DOHH2 (cell line): Measurements from ENCODE around the gene CTNNA2.

Experiments used
- H3F3A ChIP-seq: fragments of 200-600 bp; sonication (generic), shearing (Covaris generic); 2 replicates; pipeline ENCODE4 v1.6.0; 2016; ENCODE audit warnings: antibody characterized with exemption, mild to moderate bottlenecking; ENCODE audit not compliant: control insufficient read depth, insufficient read depth
- H3K27ac ChIP-seq: fragments of 200-600 bp; sonication (generic); 2 replicates; pipeline ENCODE4 v1.5.1; 2014; ENCODE audit warnings: low read depth, mild to moderate bottlenecking, low read length, moderate library complexity
- H3K27me3 ChIP-seq: fragments of 200-600 bp; sonication (generic); 2 replicates; pipeline ENCODE4 v1.6.1; 2014; ENCODE audit warnings: mild to moderate bottlenecking, low read length, mixed read lengths; ENCODE audit not compliant: control insufficient read depth
- H3K36me3 ChIP-seq: fragments of 200-600 bp; sonication (generic); 2 replicates; pipeline ENCODE4 v1.6.1; 2014; ENCODE audit warnings: mild to moderate bottlenecking, low read length, moderate library complexity, mixed read lengths; ENCODE audit not compliant: control insufficient read depth
- H3K4me1 ChIP-seq: fragments of 200-600 bp; sonication (generic); 2 replicates; pipeline ENCODE4 v1.6.1; 2014; ENCODE audit warnings: mild to moderate bottlenecking, low read length, mixed read lengths; ENCODE audit not compliant: control insufficient read depth
- H3K4me2 ChIP-seq: fragments of 200-600 bp; sonication (generic); 2 replicates; pipeline ENCODE4 v1.6.0; 2014; ENCODE audit warnings: mild to moderate bottlenecking, low read length, moderate library complexity
- H3K4me3 ChIP-seq: fragments of 200-600 bp; sonication (generic); 2 replicates; pipeline ENCODE4 v1.5.1; 2014; ENCODE audit warnings: mild to moderate bottlenecking, low read length, mixed read lengths
- H3K79me2 ChIP-seq: fragments of 200-600 bp; sonication (generic); 2 replicates; pipeline ENCODE4 v1.6.1; 2014; ENCODE audit warnings: mild to moderate bottlenecking, low read length, mixed read lengths; ENCODE audit not compliant: control insufficient read depth
- H3K9me2 ChIP-seq: fragments of 200-600 bp; sonication (generic); replicated peaks from 2 replicates; pipeline ENCODE4 v1.6.1; 2014; ENCODE audit warnings: mild to moderate bottlenecking, low read length, mixed read lengths; ENCODE audit not compliant: control insufficient read depth
- H3K9me3 ChIP-seq: fragments of 200-600 bp; sonication (generic); 2 replicates; pipeline ENCODE4 v1.6.1; 2014; ENCODE audit warnings: antibody characterized with exemption, low read length, mixed read lengths; ENCODE audit not compliant: control insufficient read depth, insufficient read depth
- H4K20me1 ChIP-seq: fragments of 200-600 bp; sonication (generic); 2 replicates; pipeline ENCODE4 v1.6.0; 2014; ENCODE audit warnings: low read depth, mild to moderate bottlenecking, antibody characterized with exemption, low read length, moderate library complexity; ENCODE audit not compliant: control insufficient read depth, insufficient read depth
- EZH2phosphoT487 ChIP-seq: fragments of 200-600 bp; sonication (generic); IDR thresholded peaks from 2 replicates; pipeline ENCODE4 v1.6.1; 2017; ENCODE audit warnings: borderline replicate concordance, mild to moderate bottlenecking, antibody characterized with exemption, low read length, moderate library complexity, mixed read lengths
- TF ChIP-seq, protein P1 (sequence below): fragments of 200-600 bp; sonication (generic); IDR thresholded peaks from one replicate; pipeline ENCODE4 v1.5.1; 2014; ENCODE audit warnings: antibody characterized with exemption, mild to moderate bottlenecking, low read depth, low read length; ENCODE audit not compliant: poor library complexity, severe bottlenecking

The CTNNA2 gene

DNA sequence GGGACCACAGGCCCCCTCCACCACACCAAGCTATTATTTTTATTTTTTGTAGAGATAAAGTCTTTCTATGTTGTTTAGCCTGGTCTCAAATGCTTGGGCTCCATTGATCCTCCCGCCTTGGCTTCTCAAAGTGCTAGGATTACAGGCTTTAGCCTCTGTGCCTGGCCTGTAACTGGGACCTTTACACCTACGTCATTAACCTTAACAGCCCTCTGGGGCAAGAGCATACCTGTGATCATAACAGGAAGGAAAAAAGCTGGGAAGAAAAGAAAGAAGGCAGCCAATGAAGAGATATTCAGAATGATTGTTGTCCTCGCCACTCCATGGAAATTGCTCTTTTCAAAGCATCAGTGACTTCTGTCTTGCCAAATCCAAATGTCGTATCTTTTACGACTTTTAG lies 453.5 kb downstream of the CTNNA2 start:
- Histone ChIP-seq H3K4me3 (no peak overlapping the region), H3K36me3 (no peaks in the 10 kb centered on the region), H3K4me1 (no peaks in the 10 kb centered on the region), H3K9me2 (no peaks in the 10 kb centered on the region), H3K27me3 (no peaks in the 10 kb centered on the region), H3K9me3 (no peaks in the 10 kb centered on the region), H3K27ac (no peak overlapping the region), H3K4me2 (no peak overlapping the region), H3K79me2 (no peaks in the 10 kb centered on the region), H4K20me1 (no peaks in the 10 kb centered on the region), H3F3A (no peaks in the 10 kb centered on the region)
- TF ChIP-seq, protein P1, sequence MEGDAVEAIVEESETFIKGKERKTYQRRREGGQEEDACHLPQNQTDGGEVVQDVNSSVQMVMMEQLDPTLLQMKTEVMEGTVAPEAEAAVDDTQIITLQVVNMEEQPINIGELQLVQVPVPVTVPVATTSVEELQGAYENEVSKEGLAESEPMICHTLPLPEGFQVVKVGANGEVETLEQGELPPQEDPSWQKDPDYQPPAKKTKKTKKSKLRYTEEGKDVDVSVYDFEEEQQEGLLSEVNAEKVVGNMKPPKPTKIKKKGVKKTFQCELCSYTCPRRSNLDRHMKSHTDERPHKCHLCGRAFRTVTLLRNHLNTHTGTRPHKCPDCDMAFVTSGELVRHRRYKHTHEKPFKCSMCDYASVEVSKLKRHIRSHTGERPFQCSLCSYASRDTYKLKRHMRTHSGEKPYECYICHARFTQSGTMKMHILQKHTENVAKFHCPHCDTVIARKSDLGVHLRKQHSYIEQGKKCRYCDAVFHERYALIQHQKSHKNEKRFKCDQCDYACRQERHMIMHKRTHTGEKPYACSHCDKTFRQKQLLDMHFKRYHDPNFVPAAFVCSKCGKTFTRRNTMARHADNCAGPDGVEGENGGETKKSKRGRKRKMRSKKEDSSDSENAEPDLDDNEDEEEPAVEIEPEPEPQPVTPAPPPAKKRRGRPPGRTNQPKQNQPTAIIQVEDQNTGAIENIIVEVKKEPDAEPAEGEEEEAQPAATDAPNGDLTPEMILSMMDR = no peak
- no peak for TF ChIP-seq EZH2phosphoT487

DNA sequence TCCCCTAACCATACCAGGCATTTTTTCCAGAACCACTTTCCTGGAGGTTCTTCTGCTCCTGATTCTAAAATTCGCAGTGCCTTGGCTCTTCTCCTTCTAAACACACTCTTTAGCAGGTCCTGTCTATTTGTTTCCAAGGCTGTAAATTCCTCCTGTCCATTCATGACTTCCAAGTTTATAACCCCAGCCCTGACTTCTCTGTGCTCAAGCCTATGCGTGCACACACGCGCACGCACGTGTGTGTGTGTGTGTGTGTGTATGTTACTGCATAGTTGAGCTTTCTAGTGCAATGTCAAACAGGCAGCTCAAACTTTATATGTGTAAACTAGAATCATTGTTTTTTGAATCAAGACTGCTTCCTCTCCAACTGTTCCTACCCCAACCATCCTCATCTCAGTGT lies 454.0 kb downstream of the CTNNA2 start:
- Histone ChIP-seq H3K9me3 (no peaks in the 10 kb centered on the region), H3K9me2 (no peaks in the 10 kb centered on the region), H3K4me1 (no peaks in the 10 kb centered on the region), H3F3A (no peaks in the 10 kb centered on the region), H4K20me1 (no peaks in the 10 kb centered on the region), H3K4me3 (no peak overlapping the region), H3K27me3 (no peaks in the 10 kb centered on the region), H3K36me3 (no peaks in the 10 kb centered on the region), H3K79me2 (no peaks in the 10 kb centered on the region), H3K4me2 (no peak overlapping the region), H3K27ac (no peak overlapping the region)
- TF ChIP-seq, protein P1 = no peak
- no peak for TF ChIP-seq EZH2phosphoT487

DNA sequence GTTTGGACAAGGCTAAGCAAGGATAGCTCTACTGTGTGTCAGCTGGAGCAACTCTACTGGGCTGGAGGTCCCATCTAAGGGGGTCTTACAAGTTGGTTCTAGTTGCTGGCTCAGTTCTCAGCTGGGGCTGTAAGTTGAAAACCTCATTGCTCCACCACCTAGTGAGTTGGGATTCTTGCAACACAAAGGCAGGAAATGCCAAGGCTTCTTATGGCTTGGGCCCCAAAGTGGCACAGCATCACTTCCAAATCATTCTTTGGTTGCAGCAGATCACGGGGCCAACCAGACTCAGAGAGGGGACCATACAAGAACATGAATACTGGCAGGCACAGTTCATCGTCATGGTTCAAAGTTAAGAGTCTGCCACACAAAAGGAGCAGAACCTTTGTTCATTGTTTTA lies 459.0 kb downstream of the CTNNA2 start:
- no peaks in the 10 kb centered on the region for H3K9me2 ChIP-seq
- no peaks in the 10 kb centered on the region for H3K27me3 ChIP-seq
- TF ChIP-seq, protein P1 = no peak
- TF ChIP-seq EZH2phosphoT487 = no peak
- H3K4me2 ChIP-seq = no peak overlapping the region
- no peak overlapping the region for H3K4me3 ChIP-seq
- H3K79me2 ChIP-seq = no peaks in the 10 kb centered on the region
- no peak overlapping the region for H3K27ac ChIP-seq
- H4K20me1 ChIP-seq = no peaks in the 10 kb centered on the region
- H3K9me3 ChIP-seq = no peaks in the 10 kb centered on the region
- H3K36me3 ChIP-seq = no peaks in the 10 kb centered on the region
- no peaks in the 10 kb centered on the region for H3F3A ChIP-seq
- H3K4me1 ChIP-seq = no peaks in the 10 kb centered on the region

DNA sequence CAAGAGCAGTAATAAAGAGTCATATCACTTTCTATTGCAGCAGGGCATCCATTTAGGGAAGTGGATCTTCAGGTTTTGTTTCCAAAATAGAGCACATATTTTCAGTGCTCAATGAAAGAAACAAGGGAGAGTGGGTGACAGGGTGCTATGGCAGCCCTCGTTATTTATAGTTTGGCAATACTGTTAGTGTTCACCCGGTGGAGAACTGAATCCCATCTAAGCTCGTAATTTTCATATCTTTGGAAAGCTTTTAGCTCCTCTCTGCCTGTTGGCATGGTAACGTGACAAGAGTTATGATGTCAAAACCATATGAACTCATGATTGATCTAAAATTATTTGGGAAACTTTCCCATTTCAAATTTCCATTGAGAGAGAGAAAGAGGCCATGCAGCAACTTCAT lies 459.8 kb downstream of the CTNNA2 start:
- H3K9me2 ChIP-seq = no peaks in the 10 kb centered on the region

More for the DNA sequence above, 459.8 kb downstream of the CTNNA2 start:
- H3K9me3 ChIP-seq = no peaks in the 10 kb centered on the region
- no peaks in the 10 kb centered on the region for H3K36me3 ChIP-seq
- TF ChIP-seq EZH2phosphoT487 = no peak
- TF ChIP-seq, protein P1 = no peak
- no peaks in the 10 kb centered on the region for H3K27me3 ChIP-seq
- H3K4me1 ChIP-seq = no peaks in the 10 kb centered on the region
- no peaks in the 10 kb centered on the region for H3F3A ChIP-seq
- H4K20me1 ChIP-seq = no peaks in the 10 kb centered on the region
- no peak overlapping the region for H3K4me3 ChIP-seq
- H3K79me2 ChIP-seq = no peaks in the 10 kb centered on the region
- no peak overlapping the region for H3K27ac ChIP-seq
- no peak overlapping the region for H3K4me2 ChIP-seq
